GM18526 (cell line): ENCODE results near the gene NEDD4L.

Source experiments
- POLR2A ChIP-seq: IDR thresholded peaks from 3 replicates; pipeline ENCODE4 v1.6.1; 2011; ENCODE audit not compliant: insufficient read length; ENCODE audit errors: extremely low read depth

NEDD4L gene

DNA sequence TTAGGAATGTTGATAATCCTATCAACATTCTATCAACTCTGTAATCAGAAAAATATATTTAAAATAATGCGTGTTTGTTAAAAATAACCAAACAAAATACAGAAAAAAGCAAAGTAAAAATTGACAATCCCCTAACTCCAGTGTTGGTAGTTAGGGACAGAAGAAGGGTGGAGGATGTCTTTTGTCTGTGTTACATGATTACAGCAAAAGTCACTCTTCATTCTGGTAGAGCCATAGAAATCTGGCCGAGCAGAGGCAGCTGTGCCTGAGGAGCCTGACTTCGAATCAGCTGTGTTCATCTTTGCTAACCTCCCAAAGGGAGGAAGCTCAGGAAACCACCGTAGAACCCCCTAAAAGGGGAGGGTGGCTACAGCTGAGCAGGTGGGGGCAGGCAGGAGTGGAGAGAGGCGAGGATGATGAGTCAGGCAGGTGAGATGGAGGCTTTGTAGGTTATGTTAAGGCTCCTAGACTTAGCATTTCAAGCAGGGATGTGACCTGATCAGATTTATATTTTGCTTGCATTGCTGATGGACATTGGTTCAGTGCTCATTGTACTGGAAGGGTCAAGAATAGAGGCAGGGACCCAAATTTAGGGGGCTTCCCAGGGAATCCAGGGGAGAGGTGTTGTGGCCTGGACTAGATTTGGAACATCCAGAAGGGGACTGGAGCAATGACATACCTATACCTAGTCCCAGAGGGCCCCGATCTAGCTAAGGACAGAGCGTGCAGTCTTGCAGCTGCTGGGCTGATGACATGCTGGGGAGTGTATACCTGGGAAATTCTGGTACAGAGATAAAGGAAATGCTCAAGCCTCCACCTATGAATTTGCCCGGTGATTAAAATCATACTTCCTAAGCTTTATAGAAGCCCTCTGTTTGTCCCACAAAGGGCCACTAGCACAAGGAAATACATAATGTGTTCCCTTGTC is 95.7 kb downstream of the NEDD4L start:
- TF ChIP-seq POLR2A = no peak

DNA sequence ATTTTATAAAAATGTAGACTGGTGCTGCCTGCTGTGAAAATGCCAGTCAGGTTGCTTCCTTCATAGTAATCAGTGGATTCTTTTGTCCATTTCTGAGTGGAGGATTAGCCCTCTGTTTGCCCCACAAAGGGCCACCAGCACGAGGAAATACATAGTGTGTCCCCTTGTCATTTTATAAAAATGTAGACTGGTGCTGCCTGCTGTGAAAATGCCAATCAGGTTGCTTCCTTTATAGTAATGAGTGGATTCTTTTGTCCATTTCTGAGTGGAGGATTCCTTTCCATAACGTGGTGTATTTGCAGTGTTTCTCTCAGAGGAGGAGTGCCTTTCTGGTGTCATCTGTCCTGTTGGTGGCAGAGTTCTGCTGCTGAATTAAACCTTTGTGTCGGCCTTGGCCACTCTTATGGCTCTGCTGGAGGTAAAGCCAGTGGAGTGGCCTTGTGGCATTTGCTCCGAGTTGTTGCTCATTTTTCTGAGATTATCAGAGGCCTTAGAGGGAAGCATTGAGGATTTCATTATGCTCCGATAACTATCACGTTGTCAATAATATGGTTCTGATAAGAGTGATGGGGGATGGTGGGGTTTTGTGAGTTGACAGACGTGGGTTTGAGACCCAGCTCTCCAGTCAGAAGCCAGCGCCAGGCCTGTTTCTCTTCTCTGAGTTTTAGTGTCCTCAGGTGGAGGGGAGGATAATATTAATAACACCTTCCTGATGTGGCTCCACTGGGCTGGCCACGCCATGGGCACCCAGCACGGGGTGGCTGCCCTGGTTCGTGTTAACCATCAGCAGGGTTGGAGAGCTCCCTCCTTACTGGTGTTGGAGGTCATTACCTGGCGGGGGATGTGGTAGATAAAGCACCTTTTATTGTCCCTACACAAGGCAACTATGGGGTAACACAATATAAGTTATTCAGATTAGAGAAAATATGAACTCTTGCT is 96.6 kb downstream of the NEDD4L start:
- no peak for TF ChIP-seq POLR2A

DNA sequence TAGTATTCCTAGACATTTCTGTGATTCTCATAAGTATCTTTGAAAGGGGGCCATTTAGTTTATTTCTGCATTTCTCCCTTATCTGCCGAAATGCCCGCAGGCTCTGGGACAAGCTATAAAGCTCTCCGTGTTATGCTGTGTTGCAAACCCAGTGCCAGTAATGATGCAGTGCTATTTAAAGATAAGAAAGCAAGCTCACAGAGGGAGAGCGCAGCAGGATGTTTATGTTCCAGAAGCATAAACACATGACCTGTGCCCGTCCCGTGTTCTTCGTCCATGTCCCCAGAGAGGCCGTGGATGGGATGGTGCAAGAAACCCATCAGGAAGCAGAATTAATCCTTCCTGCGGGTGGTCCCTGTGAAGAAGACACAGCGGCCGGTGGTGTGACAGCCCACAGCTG is 99.4 kb downstream of the NEDD4L start:
- TF ChIP-seq POLR2A = no peak

DNA sequence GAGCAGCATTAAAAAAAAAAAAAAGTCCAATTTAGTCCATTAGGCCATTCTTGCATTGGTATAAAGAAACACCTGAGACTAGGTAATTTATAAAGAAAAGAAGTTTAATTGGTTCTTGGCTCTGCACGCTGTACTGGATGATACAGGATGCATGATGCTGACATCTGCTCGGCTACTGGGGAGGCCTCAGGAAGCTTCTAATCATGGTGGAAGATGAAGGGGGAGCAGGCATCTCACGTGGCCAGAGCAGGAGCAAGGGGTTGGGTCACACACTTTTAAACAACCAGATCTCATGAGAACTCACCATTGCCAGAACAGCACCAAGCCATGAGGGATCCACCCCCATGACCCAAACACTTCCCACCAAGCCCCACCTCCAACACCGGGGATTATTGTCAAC is 100.1 kb downstream of the NEDD4L start:
- no peak for TF ChIP-seq POLR2A

DNA sequence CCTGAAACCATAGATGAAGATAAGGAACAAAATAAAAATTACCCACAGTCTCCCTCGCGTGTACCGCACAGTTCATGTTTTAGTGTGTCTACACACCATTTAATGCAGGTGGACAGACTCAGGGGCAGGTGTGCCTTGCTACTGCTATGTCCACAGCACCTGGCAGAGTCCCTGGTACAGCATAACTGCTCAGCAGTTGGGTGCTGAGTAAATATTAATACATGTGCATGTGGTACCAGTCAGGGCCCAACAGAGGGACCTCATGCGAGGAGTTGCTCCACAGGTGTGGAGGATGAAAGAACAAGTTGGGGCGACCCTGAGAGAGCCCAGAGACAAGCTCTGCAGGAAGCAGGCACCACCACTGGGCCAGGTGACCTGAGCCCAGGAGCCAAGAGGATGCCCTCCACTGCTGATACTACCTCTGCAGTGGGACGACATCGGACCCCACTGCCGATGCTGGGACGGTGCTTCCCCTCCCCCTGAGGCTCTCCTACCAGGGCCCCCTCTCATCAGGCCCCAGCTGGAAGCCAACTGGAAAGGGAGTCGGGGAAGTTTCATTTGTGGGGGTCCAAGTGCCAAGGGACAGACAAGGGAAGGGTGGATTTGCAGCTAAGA is 100.8 kb downstream of the NEDD4L start:
- TF ChIP-seq POLR2A = no peak

DNA sequence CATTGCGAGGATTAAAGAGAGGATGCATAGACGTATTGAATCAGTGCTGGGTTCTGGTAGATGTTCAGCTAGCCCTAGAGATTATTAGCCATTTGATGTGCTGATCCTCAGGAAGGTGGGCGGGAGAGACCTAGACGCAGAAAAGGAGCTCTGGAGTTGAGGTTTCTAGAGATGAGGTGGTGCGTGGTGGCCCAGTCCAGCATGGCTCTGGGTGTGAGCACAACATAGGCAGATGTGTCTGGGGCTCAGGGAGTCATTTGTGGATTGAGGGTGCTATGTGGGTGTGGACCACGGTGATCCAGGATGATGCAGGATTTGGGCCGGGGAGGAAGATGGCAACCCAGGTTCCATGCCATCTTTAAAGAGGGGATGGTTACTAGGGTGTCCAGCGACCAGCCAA is 102.1 kb downstream of the NEDD4L start:
- TF ChIP-seq POLR2A = no peak

DNA sequence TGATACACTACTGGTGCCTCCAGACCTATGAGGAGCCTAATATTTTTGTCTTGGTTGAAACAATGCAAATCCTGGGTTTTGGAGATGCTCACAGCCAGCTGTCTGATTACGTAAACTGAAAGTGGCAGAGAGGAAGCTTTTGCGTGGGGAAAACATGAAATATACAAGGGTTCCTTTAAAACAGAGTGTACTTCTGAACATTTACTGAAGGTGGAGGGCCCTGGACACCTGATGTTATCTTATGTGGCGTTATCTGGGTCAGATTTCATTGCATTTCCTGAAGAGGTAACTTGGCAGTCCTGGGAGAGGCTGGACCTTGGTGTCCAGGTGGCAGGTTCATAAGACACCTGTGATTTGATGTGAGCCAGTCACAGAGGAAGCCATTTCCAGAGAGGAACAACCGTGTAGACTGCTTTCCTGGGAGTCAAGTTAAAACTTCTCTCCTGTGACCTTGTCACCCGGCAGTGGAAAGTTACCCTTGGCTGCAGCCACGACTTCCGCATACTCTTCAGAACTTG is 105.0 kb downstream of the NEDD4L start:
- TF ChIP-seq POLR2A = no peak

DNA sequence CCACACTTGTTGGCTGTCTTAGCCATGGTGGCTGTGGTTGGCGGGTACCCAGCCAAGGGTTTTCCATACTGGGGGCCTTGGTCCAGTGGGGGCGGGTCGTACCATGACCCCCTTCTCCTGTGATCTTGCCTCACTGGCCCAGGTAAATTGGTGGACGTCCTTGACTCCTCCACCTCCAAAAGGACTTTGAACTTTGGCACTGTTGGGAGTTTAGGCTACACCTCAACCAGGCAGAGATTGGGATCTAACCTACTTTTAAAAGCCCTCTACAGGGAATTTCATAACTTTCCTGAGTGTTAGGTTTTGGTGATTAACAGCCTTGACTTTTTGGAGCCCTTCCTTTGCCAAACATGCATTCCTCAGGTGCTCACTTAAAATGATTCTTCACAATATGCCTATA is 106.7 kb downstream of the NEDD4L start:
- no peak for TF ChIP-seq POLR2A

DNA sequence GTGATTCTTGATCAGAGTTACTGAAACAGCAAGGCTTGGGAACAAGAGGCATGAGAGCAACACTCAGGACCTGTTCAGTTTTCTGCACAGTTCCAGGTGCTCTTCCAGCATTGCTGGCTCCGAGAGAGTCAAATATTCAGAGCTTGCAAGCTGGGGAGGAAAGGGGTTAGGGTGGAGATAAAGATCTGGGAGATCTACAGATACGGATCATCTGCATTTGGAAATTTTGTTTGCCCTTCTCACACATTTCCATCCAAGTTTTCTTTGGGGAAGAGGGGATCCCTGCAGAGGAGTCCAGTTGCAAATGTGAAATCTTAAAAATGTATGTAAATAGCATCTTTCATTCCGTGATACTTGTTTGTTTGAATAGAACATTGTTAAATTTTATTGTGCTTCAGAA is 108.2 kb downstream of the NEDD4L start:
- no peak for TF ChIP-seq POLR2A

DNA sequence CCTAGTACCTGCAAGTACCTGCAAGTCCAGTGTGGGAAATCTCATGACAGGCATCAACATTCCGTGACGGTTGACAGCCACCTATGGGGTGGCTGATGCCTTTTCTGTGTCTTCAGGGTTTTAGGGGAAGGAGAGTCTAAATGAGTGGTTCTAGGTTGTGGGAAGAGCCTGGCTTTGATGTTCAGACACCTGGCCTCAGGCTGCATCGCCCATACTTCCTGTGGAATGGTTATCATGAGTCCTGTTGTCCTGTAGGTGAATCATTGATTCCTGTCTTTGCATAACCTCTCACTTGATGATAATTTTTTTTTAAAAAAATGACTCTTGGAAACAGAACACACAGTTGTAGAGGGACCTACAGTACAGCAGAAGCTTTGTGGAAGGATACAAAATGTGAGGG is 108.9 kb downstream of the NEDD4L start:
- no peak for TF ChIP-seq POLR2A

DNA sequence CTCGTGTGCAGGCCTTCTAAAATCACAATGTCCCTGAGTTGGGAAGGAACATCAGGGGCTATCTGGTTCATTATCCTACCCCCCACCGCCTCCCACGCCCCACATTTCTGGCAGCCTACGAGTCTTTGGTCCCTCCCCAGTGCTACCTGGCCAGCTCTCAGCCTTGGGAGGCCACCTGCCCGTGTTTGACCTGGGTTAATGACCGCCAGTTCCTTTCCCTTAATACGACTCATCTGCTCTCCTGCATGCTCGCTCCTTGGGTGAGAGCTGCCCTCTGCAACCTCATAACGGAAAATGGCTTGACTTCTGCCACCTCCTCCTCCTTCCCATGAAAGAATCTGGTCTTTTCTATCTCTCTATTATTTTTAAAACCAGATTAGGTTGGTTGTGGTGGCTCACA is 112.5 kb downstream of the NEDD4L start:
- TF ChIP-seq POLR2A = no peak

DNA sequence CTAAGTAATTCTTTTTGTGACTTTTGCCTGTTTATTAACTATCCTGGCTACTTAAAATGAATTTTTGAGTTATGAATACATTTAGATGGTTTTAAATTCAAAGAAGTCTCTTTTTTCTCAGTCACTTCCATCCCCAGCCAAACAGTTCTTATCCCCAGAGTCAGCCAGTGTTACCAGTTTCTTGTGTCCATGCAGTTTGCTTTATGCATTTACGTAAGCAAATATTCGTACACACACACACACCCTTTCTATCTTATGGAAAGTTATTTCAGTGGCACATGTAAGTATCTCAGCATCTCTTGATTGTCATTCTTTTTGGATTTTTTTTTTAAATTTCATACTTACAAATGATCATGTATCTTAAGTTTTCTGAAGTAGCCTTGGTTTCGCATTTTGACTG is 113.2 kb downstream of the NEDD4L start:
- no peak for TF ChIP-seq POLR2A

DNA sequence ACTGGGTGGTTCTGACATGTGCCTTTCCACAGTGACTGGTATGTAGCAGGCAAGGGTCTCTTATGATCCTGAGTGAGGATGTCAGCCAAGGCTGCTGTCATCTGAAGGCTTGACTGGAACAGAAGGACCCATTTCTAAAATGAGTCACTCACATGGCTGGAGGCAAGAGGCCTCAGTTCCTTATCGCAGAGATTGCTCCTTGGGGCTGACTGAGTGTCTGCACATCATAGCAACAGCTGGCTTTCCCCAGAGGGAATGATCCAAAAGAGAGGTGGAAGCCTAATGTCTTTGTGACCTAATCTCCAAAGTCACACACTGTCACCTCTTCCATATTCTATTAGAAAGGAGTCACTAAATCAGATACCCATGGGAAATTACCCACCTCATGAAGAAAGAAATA is 114.0 kb downstream of the NEDD4L start:
- TF ChIP-seq POLR2A = no peak

DNA sequence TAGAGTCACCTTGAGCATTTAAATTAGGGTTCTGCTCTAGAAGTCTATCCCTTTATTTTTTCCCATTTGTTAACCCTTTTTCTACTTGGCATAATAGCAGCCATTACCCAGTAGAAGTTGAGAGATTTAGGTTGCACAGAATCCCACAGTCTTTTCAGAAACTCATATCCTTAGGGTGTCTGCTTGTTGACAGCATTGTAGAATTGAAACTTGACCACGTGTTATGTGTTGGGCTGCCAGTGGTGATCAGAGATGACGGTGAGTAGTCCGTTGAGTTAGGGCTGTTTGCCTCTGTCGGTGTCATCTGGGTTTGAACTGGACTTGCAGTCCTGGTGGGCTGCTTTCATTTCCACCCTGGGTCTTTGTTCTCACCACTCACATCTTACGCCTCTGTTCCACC is 114.4 kb downstream of the NEDD4L start:
- TF ChIP-seq POLR2A = no peak

DNA sequence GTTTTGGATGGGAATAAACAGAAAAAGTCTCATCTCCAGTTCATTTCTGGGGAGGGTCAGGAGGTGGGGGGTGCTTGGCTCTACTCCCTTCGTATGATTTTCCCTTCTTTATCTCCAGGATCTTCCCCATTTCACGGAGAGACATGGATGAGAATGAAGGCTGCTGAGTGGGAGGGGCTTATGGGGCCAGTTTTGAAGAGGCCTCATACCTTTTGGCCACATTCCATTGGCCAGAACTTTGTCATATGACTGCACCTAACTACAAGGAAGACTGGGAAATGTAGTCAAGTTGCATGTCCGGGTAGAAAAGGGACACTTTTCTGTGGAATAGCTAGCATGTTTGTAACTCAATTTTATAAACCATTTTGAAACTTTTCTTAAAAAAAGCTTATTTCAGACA is 117.6 kb downstream of the NEDD4L start:
- TF ChIP-seq POLR2A = no peak
